Kidney (tissue), 14 donors: ENCODE results near the gene SPC24. TPM values are rescaled to one million over a fixed set of nuclear protein-coding genes. Genes with fewer than 3 reads are reported as not detected.
"Not testable (repeated sequence)": the region's sequence is repeated elsewhere in the genome, so short reads cannot be mapped to it uniquely, and the experiment has no call there.

ENCODE experiments used
- DNase-seq, 5 donors: peaks; one replicate each; pipeline ENCODE4 v3.0.0-alpha.2; 2013 to 2020
- FAIRE-seq: peaks from 2 replicates; lab custom pipeline; 2012; peaks lifted over from hg19 to GRCh38; lab: Jason Lieb, UNC
- H3K27ac ChIP-seq, 2 donors: one replicate each; pipeline ENCODE4 v1.7.0; 2013; ENCODE audit warnings: low read depth in 2 of 2, low read length in 2 of 2, inconsistent platforms in 1 of 2
- H3K27me3 ChIP-seq: one replicate; pipeline ENCODE4 v1.7.1; 2013; ENCODE audit warnings: low read length, inconsistent platforms; ENCODE audit not compliant: control insufficient read depth, insufficient read depth
- H3K36me3 ChIP-seq, 3 donors: one replicate each; pipeline versions ENCODE4 v1.7.0 to v1.7.1; 2013; ENCODE audit warnings: low read length in 3 of 3, control low read depth in 1 of 3, inconsistent platforms in 1 of 3; ENCODE audit not compliant: insufficient read depth in 3 of 3, control insufficient read depth in 2 of 3
- H3K4me1 ChIP-seq, 3 donors: one replicate each; pipeline versions ENCODE4 v1.7.0 to v1.7.1; 2013; ENCODE audit warnings: low read length in 3 of 3, inconsistent platforms in 1 of 3, low read depth in 1 of 3; ENCODE audit not compliant: control insufficient read depth in 2 of 3, insufficient read depth in 2 of 3
- H3K4me3 ChIP-seq, 3 donors: one replicate each; pipeline versions ENCODE4 v1.7.0 to v1.8.1; 2013; ENCODE audit warnings: low read length in 3 of 3, control low read depth in 1 of 3, inconsistent platforms in 1 of 3
- H3K9ac ChIP-seq, 3 donors: one replicate each; pipeline versions ENCODE4 v1.7.0 to v1.7.1; 2013; ENCODE audit warnings: low read length in 3 of 3, control low read depth in 1 of 3, inconsistent platforms in 1 of 3
- H3K9me3 ChIP-seq, 3 donors: one replicate each; pipeline versions ENCODE4 v1.7.0 to v1.7.1; 2013; ENCODE audit warnings: low read length in 3 of 3, control low read depth in 1 of 3, inconsistent platforms in 1 of 3; ENCODE audit not compliant: control insufficient read depth in 2 of 3, insufficient read depth in 1 of 3
- intact Hi-C: fragments of 100-400 bp; cut with DNase I; formaldehyde crosslinking; loops from one replicate; pipeline ENCODE4 v1.11.1; 2022
- polyA plus RNA-seq: library from polyadenylated mRNA; stranded (reverse); fragments of 350-450 nt; fragmentation: Illumina TruSeq; extraction: RNeasy Lipid Tissue Mini Kit (QIAGEN cat#74804); gene quantifications from one replicate; pipeline ENCODE4 v1.2.3, GENCODE V29; 2014; ENCODE audit warnings: low read depth, low replicate concordance; ENCODE audit not compliant: insufficient read depth
- total RNA-seq: library from RNA; stranded (reverse); fragmentation: NEBNext Ultra II Directional; extraction: Animal tissue kit (Norgen Biotek cat#: 25700); gene quantifications from one replicate; pipeline ENCODE4 v1.2.1, GENCODE V29; 2021
- TF ChIP-seq, protein P1 (sequence below): IDR thresholded peaks from 3 replicates; pipeline ENCODE4 v1.5.1; 2012; ENCODE audit warnings: mild to moderate bottlenecking, moderate library complexity, borderline replicate concordance; ENCODE audit not compliant: insufficient read depth; ENCODE audit errors: extremely low read depth
- donor health status: control.
- donor health status: control.
- donor health status: control.
- donor health status: control.
- donor health status: control.
- donor health status: DM: yes; HTN: yes; CAD: no.
- donor health status: Normal renal cell carcinoma (clear cell type).

The SPC24 gene
- total and polyA plus RNA-seq, 2 donors from 2014 or later = 0.65 to 1.7 TPM

- FAIRE-seq = no peak
- peaks cover 2 to 18% (median 7%) of the 10 kb centered on the region in 3 donors for H3K36me3 ChIP-seq
- TF ChIP-seq, protein P1, sequence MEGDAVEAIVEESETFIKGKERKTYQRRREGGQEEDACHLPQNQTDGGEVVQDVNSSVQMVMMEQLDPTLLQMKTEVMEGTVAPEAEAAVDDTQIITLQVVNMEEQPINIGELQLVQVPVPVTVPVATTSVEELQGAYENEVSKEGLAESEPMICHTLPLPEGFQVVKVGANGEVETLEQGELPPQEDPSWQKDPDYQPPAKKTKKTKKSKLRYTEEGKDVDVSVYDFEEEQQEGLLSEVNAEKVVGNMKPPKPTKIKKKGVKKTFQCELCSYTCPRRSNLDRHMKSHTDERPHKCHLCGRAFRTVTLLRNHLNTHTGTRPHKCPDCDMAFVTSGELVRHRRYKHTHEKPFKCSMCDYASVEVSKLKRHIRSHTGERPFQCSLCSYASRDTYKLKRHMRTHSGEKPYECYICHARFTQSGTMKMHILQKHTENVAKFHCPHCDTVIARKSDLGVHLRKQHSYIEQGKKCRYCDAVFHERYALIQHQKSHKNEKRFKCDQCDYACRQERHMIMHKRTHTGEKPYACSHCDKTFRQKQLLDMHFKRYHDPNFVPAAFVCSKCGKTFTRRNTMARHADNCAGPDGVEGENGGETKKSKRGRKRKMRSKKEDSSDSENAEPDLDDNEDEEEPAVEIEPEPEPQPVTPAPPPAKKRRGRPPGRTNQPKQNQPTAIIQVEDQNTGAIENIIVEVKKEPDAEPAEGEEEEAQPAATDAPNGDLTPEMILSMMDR = no peak
Observed at GRCh38 chr19:11105014-11105636, 50.5 kb downstream of the SPC24 start.

DNA sequence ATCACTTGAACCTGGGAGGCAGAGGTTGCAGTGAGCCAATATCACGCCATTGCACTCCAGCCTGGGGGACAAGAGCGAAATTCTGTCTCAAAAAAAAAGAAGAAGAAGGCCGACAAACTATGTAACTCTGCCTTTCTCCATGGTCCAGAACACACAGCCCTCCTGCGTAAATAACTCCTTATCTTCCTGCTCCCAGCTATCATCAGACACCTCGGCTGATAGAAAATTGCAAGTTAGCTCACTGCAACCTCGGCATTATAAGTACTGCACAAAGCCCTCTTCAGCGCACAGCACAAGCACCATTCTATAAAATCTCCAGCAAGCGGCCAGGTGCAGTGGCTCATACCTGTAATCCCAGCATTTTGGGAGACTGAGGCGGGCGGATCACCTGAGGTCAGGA is 51.9 kb downstream of the SPC24 start:
- H3K27ac ChIP-seq, DNase-seq, H3K4me3 ChIP-seq, intact Hi-C loops, H3K9ac ChIP-seq, H3K9me3 ChIP-seq, FAIRE-seq, H3K4me1 ChIP-seq, H3K27me3 ChIP-seq: not testable (repeated sequence)
- H3K36me3 ChIP-seq = peaks cover 2 to 18% (median 5%) of the 10 kb centered on the region in 3 donors

More at GRCh38 chr19:11105014-11105636, 50.5 kb downstream of the SPC24 start:
- Histone ChIP-seq H3K27me3 (no peaks in the 10 kb centered on the region), H3K27ac (no peak overlapping the region), H3K9ac (no peak overlapping the region), H3K4me1 (peaks cover 0 to 1% (median 0%) of the 10 kb centered on the region in 3 donors), H3K4me3 (no peak overlapping the region), H3K9me3 (no peaks in the 10 kb centered on the region)
- DNase-seq = no peak
- intact Hi-C loops = no loop called here

- Histone ChIP-seq H3K4me1 (peaks cover 0 to 3% (median 0%) of the 10 kb centered on the region in 3 donors), H3K4me3 (no peak overlapping the region), H3K27ac (no peak overlapping the region), H3K36me3 (peaks cover 0 to 16% (median 3%) of the 10 kb centered on the region in 3 donors), H3K27me3 (no peaks in the 10 kb centered on the region), H3K9ac (no peak overlapping the region), H3K9me3 (no peaks in the 10 kb centered on the region)
- DNase-seq = no peak
- no peak for FAIRE-seq
- TF ChIP-seq, protein P1 = no peak
- intact Hi-C loops = no loop called here
Observed at GRCh38 chr19:11102944-11103343, 52.6 kb downstream of the SPC24 start.

- Histone ChIP-seq H3K4me3 (no peak overlapping the region), H3K9ac (no peak overlapping the region), H3K9me3 (no peaks in the 10 kb centered on the region), H3K36me3 (peaks cover 0 to 6% (median 0%) of the 10 kb centered on the region in 3 donors), H3K27ac (no peak overlapping the region), H3K27me3 (no peaks in the 10 kb centered on the region), H3K4me1 (peaks cover 0 to 5% (median 3%) of the 10 kb centered on the region in 3 donors)
- intact Hi-C loops = no loop called here
- no peak for FAIRE-seq
- TF ChIP-seq, protein P1 = no peak
- DNase-seq = no peak
Observed at GRCh38 chr19:11101057-11101456, 54.5 kb downstream of the SPC24 start.
